ENCODE results near the gene TACC2. TPM values are rescaled to one million over a fixed set of nuclear protein-coding genes. Genes with fewer than 3 reads are reported as not detected.

TACC2 gene
- total and polyA plus RNA-seq, 12 donors = 68.1 to 451 (median 364) TPM

DNA sequence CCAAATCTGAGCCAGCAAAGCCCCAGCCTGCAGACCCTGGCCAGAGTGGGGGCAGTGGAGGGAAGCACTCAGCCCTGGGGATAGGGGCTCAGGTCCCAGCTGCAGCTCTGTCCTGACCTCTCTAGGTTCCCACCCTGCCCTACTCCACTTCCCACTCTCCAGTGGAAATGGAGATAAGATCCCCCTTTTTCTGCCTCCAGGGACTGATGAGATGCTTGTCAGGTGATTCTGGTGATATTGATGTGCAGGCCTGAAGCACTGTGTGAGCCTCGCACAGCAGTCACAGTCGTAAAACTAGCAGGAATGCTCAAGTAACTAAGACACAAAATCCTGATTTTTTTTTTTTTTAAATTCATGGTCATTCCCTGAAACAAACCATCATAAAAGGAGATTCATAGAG is 227.1 kb downstream of the TACC2 start:
- Histone ChIP-seq H3K4me1 (peaks cover 0 to 11% (median 0%) of the 10 kb centered on the region in 9 donors), H3K27me3 (no peaks in the 10 kb centered on the region), H3K4me3 (no peak overlapping the region), H3K9me3 (no peaks in the 10 kb centered on the region), H3K27ac (no peak overlapping the region), H3K36me3 (peaks cover 0 to 96% (median 45%) of the 10 kb centered on the region in 9 donors)
- 70 to 87% methylated on average over 2 of the region's 2 CpGs for WGBS, 2 donors
- DNase-seq (no peak), ATAC-seq (no peak)
- intact Hi-C loops (cut with DNase I) = loop anchor here in 4 of 10 donors (5.0 to 10.0 kb wide), 3 partner anchors 69 to 161 kb away; no protein-coding TSS in a partner anchor
- TF ChIP-seq, protein P1, sequence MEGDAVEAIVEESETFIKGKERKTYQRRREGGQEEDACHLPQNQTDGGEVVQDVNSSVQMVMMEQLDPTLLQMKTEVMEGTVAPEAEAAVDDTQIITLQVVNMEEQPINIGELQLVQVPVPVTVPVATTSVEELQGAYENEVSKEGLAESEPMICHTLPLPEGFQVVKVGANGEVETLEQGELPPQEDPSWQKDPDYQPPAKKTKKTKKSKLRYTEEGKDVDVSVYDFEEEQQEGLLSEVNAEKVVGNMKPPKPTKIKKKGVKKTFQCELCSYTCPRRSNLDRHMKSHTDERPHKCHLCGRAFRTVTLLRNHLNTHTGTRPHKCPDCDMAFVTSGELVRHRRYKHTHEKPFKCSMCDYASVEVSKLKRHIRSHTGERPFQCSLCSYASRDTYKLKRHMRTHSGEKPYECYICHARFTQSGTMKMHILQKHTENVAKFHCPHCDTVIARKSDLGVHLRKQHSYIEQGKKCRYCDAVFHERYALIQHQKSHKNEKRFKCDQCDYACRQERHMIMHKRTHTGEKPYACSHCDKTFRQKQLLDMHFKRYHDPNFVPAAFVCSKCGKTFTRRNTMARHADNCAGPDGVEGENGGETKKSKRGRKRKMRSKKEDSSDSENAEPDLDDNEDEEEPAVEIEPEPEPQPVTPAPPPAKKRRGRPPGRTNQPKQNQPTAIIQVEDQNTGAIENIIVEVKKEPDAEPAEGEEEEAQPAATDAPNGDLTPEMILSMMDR (IDR thresholded peaks at IDR 0.05) = no peak

DNA sequence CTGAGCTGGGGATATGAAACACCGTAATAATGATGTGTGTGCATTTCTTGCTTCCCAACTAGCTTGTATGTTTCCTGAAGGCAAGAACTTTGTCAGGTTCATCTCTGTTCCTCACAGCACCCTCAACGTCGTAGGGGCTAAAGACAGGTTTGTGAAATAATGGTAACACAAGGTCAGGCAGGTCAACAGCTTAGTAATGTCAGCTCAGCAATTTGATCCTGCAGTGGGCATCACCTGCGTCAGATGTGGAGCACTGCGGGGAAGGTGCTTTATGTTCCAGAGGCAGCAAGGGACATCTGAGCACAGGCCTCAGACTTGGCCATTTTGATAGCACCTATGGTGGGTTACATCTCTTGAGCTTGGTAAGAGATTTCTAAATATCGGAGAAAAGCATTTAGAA is 230.4 kb downstream of the TACC2 start:
- intact Hi-C loops (cut with DNase I) = loop anchor here in 4 of 10 donors (5.0 to 10.0 kb wide), 3 partner anchors 72 to 165 kb away; no protein-coding TSS in a partner anchor
- H3K36me3 ChIP-seq = peaks cover 0 to 96% (median 42%) of the 10 kb centered on the region in 9 donors
- DNase-seq = no peak
- TF ChIP-seq, protein P1 (IDR thresholded peaks at IDR 0.05) = no peak
- no peaks in the 10 kb centered on the region for H3K27me3 ChIP-seq
- 91 to 93% methylated on average over 6 of the region's 6 CpGs for WGBS, 2 donors
- no peaks in the 10 kb centered on the region for H3K9me3 ChIP-seq
- H3K4me3 ChIP-seq = no peak overlapping the region
- no peak for ATAC-seq
- H3K27ac ChIP-seq = no peak overlapping the region
- H3K4me1 ChIP-seq = peaks cover 0 to 3% (median 0%) of the 10 kb centered on the region in 9 donors

DNA sequence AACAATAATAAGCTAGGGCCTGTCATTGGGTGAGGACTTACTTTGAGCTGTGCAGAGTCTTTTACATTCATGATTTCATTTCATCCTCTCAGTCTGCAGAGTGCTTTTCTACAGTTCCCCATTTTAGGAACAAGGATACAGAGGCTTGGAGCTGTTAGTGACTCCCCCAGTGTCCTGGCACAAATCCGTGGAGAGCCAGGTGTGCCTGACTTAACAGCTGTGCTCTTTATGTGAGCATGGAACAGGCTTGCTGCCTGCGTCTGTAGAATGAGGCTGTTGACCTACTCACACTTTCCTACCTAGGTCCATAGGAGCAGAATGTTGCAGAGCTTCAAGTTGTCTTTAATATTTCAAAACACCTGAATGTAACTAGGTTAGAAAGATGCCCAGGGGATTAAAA is 231.8 kb downstream of the TACC2 start:
- H3K27me3 ChIP-seq = no peaks in the 10 kb centered on the region
- no peak overlapping the region for H3K27ac ChIP-seq
- H3K9me3 ChIP-seq = no peaks in the 10 kb centered on the region
- intact Hi-C loops (cut with DNase I) = no loop called here
- no peak overlapping the region for H3K4me3 ChIP-seq
- WGBS, 2 donors = 62 to 69% methylated on average over 2 of the region's 2 CpGs
- ATAC-seq = no peak
- no peak for DNase-seq
- peaks cover 0 to 3% (median 0%) of the 10 kb centered on the region in 9 donors for H3K4me1 ChIP-seq
- TF ChIP-seq, protein P1 (IDR thresholded peaks at IDR 0.05) = no peak
- H3K36me3 ChIP-seq = peaks cover 0 to 100% (median 50%) of the 10 kb centered on the region in 9 donors

DNA sequence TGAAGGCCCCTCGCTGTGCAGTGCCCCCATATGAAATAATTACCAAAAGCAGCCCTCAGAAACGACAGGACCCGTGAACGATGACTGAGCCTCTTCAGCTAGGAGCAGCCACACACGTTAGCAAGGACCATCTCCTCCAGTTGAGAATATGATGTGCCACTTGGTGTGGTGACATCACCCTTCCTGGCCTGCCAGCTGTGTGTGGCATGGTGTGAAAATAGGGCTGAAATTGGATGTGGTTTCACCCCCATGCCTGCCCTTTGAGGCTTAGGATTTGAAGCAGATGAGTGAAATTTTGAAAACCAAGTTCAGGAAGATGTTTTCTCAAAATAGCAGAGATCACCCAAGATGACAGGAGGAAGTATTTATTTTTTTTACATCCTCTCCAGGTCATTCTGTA is 233.0 kb downstream of the TACC2 start:
- no peak overlapping the region for H3K27ac ChIP-seq
- no peaks in the 10 kb centered on the region for H3K27me3 ChIP-seq
- peaks cover 0 to 3% (median 0%) of the 10 kb centered on the region in 9 donors for H3K4me1 ChIP-seq
- TF ChIP-seq, protein P1 (IDR thresholded peaks at IDR 0.05) = no peak
- DNase-seq = no peak
- 76 to 82% methylated on average over 5 of the region's 5 CpGs for WGBS, 2 donors
- no peak overlapping the region for H3K4me3 ChIP-seq
- ATAC-seq = peak in 3 of 8 donors; percentile 18 to 68 (median 48)
- intact Hi-C loops (cut with DNase I) = no loop called here
- peaks cover 0 to 100% (median 55%) of the 10 kb centered on the region in 9 donors for H3K36me3 ChIP-seq
- H3K9me3 ChIP-seq = no peaks in the 10 kb centered on the region
